SJSA1 (cell line): ENCODE results near the gene GPR161. TPM values are rescaled to one million over a fixed set of nuclear protein-coding genes. Genes with fewer than 3 reads are reported as not detected.

Experiments
- DNase-seq, 2 experiments: peaks; one replicate each; pipeline ENCODE4 v3.0.0-alpha.2; 2015 to 2020; ENCODE audit warnings: low spot score in 2 of 2, low read depth in 1 of 2
- H3K27ac ChIP-seq: fragments of 250-450 bp; sonication (Bioruptor Pico); 2 replicates; pipeline ENCODE4 v1.5.1; 2020; ENCODE audit warnings: mild to moderate bottlenecking, moderate library complexity
- H3K27me3 ChIP-seq: fragments of 250-450 bp; sonication (Bioruptor Pico); replicated peaks from 2 replicates; pipeline ENCODE4 v1.5.1; 2020; ENCODE audit warnings: mild to moderate bottlenecking, moderate library complexity
- H3K36me3 ChIP-seq: fragments of 250-450 bp; sonication (Bioruptor Pico); 2 replicates; pipeline ENCODE4 v1.5.1; 2020; ENCODE audit warnings: mild to moderate bottlenecking
- H3K4me1 ChIP-seq: fragments of 250-450 bp; sonication (Bioruptor Pico); replicated peaks from 2 replicates; pipeline ENCODE4 v1.6.1; 2021; ENCODE audit warnings: mild to moderate bottlenecking
- H3K4me3 ChIP-seq: fragments of 250-450 bp; sonication (Bioruptor Pico); 2 replicates; pipeline ENCODE4 v1.5.1; 2020; ENCODE audit warnings: mild to moderate bottlenecking
- H3K9me3 ChIP-seq: fragments of 250-450 bp; sonication (Bioruptor Pico); replicated peaks from 2 replicates; pipeline ENCODE4 v1.5.1; 2020; ENCODE audit warnings: mild to moderate bottlenecking
- total RNA-seq: library from RNA; depleted of rRNA; stranded (reverse); fragments of >200 nt; shearing (Covaris generic); gene quantifications from 2 replicates; pipeline ENCODE4 v1.2.3, GENCODE V29; 2014

Gene GPR161
- total RNA-seq, 1 experiment from 2014 or later: 9.8 TPM

DNA sequence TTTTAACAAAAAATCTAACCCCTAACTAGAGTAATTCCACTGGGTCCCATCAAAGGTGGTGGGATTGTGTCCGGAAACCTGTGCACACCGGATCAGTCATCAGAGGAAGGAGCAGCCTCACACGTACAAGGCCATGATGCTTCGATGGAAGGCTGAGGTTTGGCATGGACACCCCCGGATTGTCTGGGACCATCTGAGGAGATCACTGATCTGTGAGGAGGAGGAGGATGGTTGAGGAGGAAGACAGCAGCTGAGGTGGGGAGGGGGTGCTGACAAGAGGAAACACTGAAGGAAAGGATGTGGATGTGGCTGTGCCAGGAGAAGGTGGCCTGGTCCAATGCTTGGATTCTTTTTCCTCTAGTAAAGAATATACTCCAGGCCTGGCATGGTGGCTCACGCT, 41.3 kb downstream of the GPR161 start:
- H3K27ac ChIP-seq: no peak overlapping the region
- DNase-seq: peak in 1 of 2 experiments; percentile 19
- no peaks in the 10 kb centered on the region for H3K9me3 ChIP-seq
- no peaks in the 10 kb centered on the region for H3K4me1 ChIP-seq
- no peaks in the 10 kb centered on the region for H3K27me3 ChIP-seq
- no peaks in the 10 kb centered on the region for H3K36me3 ChIP-seq
- no peak overlapping the region for H3K4me3 ChIP-seq

DNA sequence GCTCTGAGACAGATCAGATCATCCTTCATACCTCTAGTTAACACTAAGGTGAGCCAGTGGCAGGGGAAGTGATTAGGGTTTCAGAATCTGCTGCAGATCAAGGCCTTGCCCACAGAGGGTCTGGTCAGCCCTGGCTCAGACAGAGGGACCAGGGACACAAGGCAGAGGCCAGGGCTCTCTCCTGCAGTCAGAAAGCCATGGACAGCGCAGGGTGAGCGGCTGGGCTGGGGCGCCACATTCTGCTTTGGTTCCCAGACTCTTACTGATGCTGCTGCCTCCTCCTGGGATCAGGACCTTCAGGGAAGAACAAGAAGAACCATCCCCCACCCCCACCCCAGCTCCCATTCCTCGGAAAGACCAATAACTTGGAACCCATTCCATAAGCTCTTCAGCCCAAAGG, 43.1 kb downstream of the GPR161 start:
- Histone ChIP-seq H3K27ac (no peak overlapping the region), H3K27me3 (no peaks in the 10 kb centered on the region), H3K4me3 (no peak overlapping the region), H3K4me1 (peaks cover 8% of the 10 kb centered on the region; the same call in 1 of the 2 replicates), H3K9me3 (no peaks in the 10 kb centered on the region), H3K36me3 (no peaks in the 10 kb centered on the region; the same call in 1 of the 2 replicates)
- DNase-seq: no peak

DNA sequence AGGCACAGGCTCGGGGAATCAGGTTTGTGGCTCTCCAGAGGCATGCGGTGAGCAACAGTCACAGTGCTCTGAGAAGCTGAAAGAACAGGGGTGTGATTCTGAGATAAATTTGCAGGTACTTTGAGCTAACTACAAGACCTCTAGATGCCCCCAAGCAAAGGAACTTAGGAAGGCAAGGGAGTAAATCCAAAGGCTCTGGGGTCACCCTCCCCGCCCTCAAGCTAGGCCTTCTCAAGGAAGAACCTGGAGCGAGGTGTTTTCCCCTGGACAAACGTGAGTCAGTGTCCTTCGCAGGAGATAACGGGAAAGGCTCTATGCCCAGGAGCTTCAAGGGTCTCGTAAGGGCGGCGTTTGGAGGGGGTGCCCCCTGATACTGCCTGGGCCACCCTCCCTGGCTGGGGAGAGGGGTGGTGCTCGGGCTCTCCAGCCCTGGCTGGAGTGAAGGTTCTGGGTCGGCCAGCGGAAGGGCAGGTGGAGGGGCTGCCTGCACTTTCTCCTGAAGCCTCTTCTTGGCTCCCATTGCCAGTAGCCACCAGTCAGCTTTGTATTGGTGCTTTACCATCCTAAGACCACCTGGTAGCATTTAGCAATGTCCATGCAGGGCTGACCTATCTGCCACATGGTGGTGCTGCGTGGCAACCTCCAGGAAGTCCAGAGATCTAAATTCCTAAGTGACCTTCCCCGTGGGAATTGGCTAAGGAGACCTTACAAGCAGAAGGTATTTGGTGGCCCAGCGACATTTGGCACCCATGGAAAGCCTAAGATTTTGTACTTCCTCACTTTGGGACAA, 44.0 kb downstream of the GPR161 start:
- no peak overlapping the region for H3K27ac ChIP-seq
- H3K4me1 ChIP-seq: peaks cover 8% of the 10 kb centered on the region; the same call in 1 of the 2 replicates
- no peak for DNase-seq
- no peak overlapping the region for H3K4me3 ChIP-seq
- H3K9me3 ChIP-seq: no peaks in the 10 kb centered on the region
- no peaks in the 10 kb centered on the region for H3K27me3 ChIP-seq
- H3K36me3 ChIP-seq: no peaks in the 10 kb centered on the region; the same call in 1 of the 2 replicates

DNA sequence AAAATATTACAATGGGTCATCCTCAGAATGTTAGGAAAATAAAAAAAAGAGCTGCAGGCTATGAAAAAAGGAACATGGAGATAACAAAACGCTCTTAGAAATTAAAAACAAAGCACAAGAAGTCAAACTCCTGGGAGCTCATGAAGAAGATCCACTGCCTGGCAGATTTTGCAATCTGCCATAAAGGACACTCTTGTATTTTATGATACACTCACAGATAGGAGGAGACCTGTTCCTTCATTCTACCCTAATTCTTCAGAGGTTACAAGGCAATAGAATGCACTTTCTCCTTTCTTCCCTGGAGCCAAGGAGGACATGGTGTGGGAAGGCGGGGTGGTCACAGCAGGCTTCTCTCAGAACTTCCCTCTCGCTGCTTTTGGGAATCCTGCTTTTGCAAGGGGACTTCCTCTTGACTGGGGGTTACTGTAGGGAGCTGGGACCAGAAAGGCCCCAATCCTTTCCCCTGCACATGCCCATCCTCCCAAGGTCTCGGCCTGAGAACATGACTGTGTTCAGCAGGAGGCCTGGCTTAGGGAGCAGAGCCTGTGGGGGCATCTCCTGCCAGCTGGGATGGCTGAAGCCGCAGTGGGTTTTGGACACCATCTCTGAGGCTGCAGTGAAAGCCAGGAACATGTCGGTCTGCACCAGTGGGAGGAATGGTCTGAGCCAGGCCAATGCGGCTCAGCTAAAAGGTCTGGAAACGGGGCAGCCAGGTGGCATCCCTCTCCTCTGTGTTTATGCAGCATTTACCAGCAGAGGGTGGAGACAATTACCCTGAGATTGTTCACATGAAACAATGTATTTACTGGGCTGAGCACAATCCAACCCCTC, 44.8 kb downstream of the GPR161 start:
- peaks cover 8% of the 10 kb centered on the region; the same call in 1 of the 2 replicates for H3K4me1 ChIP-seq
- no peaks in the 10 kb centered on the region for H3K27me3 ChIP-seq
- DNase-seq: no peak
- no peak overlapping the region for H3K27ac ChIP-seq
- H3K36me3 ChIP-seq: peaks cover 4% of the 10 kb centered on the region; the same call in 1 of the 2 replicates
- H3K9me3 ChIP-seq: no peaks in the 10 kb centered on the region
- H3K4me3 ChIP-seq: no peak overlapping the region

DNA sequence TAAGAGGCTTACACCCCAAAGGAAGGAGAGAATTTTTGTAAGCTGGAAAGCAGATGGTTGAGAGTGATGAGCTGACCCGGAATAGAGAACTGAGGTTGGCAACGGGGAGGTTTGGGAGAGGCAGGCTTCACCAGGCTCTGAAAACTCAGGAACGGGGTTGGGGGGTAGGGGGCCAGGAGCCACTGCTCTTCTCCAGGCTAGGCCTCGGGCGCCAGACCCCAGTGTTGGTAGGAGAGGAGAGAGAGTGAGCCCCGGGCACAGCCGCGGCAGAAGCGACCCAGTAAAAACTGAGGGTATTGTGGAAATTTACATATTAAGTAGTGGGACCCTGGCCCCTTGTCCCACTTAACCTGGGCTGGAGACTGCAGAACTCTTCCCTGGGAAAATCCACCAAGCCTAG, 45.7 kb downstream of the GPR161 start:
- Histone ChIP-seq H3K27me3 (no peaks in the 10 kb centered on the region), H3K4me3 (no peak overlapping the region), H3K27ac (no peak overlapping the region), H3K36me3 (peaks cover 10% of the 10 kb centered on the region), H3K4me1 (peaks cover 8% of the 10 kb centered on the region; the same call in 1 of the 2 replicates), H3K9me3 (no peaks in the 10 kb centered on the region)
- DNase-seq: no peak

DNA sequence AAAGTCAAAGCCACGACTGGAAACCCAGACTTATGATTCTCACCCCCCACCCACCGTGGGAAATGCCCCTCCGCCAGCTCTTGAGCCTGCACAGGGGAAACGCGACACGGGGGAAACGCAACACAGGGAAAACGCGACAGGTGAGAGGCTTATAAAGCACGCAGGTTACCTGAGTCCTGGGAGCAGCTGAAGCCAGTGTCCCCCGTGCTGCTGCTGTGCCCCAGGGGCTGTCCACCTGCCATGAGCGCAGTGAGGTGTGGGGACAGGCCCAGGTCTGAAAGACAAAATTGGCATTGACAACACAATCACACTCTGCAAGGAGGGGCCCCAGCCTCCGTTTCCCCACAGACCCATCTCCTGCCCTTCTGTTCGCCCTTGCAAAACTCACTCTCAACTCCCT, 46.3 kb downstream of the GPR161 start:
- Histone ChIP-seq H3K4me3 (no peak overlapping the region), H3K4me1 (peaks cover 8% of the 10 kb centered on the region; the same call in 1 of the 2 replicates), H3K27me3 (no peaks in the 10 kb centered on the region), H3K27ac (no peak overlapping the region), H3K36me3 (peaks cover 15% of the 10 kb centered on the region), H3K9me3 (no peaks in the 10 kb centered on the region)
- DNase-seq: no peak

DNA sequence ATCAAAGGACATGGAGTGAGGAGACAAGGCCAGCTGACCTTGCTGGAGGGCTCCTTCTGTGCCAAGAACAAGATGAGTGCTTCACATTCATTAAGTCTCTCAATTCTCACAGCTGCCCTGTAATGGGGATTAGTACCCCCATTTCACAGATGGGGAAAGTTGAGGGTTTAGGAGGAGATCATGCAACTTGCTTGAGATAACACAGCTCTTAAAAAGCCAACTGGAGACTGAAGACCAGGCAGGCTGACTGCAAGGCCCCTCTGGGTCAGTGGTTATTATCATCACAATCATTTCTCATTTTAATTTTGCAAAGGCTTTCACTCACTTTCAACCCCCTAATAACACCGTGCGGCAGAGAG, 46.8 kb downstream of the GPR161 start:
- H3K27me3 ChIP-seq: no peaks in the 10 kb centered on the region
- H3K36me3 ChIP-seq: peaks cover 17% of the 10 kb centered on the region
- H3K9me3 ChIP-seq: no peaks in the 10 kb centered on the region
- no peak for DNase-seq
- H3K27ac ChIP-seq: no peak overlapping the region
- H3K4me1 ChIP-seq: peaks cover 8% of the 10 kb centered on the region; the same call in 1 of the 2 replicates
- no peak overlapping the region for H3K4me3 ChIP-seq

DNA sequence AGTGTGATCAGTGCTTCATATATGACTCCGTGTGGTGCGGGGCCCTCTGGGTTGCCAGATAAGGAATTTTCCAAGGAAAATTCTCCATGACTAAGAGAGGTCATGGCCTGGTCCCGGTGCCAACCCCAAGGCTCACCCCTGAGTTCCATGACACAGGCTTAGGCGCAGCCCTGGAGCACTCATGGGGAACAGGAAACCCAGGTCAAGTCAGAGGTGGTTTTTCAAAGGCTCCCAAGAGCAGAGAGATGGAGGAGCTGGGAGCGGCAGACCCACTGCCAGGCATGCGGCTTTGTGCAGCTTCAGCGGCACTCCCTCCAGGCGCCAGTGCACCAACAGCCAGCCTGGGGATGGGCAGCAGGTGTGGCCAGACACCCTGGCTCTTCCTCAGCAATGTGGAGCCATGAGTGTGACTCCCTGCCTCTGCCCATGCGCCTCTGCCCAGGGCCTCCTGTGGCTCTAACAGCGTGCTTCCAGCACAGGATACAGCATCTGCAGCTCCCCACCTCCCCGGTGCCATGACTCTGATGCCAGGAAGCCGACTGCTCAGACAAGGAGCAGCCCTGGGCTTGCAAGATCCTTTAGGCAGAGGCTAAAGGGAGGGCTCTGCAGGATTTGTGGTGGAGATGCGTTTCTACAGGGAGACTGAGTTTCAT, 47.3 kb downstream of the GPR161 start:
- Histone ChIP-seq H3K27ac (no peak overlapping the region), H3K27me3 (no peaks in the 10 kb centered on the region), H3K9me3 (no peaks in the 10 kb centered on the region), H3K36me3 (peaks cover 22% of the 10 kb centered on the region), H3K4me3 (no peak overlapping the region), H3K4me1 (peaks cover 8% of the 10 kb centered on the region; the same call in 1 of the 2 replicates)
- DNase-seq: no peak

DNA sequence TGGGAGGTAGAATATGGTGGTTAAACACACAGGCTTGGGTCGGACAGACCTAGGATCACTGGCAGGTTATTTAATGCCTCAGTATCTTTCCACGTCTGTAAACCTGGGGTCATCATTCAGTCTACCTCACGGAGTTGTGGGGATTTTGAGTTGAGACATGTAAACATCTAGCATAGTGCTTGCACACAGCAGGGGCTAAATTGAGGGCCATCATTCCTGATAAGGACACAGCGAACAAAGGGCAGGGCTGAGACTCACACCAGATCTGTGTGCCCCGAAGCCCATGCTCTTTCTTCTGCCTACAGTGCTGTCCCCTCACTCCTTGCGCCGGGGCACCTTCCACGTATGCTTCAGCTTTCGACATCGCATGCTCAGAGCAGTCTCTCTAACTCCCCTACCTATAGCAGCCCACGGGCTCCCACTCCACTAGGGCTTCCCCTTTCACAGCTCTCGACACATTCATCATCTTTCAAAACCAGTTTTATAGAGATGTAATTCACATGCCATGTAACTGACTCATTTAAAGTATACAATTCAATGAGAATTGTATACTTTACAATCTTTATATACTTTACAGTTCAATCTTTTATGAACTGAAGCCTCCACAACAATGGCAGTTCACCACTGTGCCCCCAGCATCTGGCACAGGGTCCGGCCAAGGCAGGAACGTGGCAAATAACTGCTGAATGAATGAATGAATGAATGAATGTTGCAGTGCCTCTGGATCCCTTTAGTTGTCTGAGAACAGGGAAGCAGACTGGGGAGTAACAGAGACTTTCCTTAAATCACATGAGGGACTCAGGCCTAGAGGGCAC, 48.0 kb downstream of the GPR161 start:
- DNase-seq: no peak
- H3K9me3 ChIP-seq: no peaks in the 10 kb centered on the region
- peaks cover 8% of the 10 kb centered on the region; the same call in 1 of the 2 replicates for H3K4me1 ChIP-seq
- H3K27me3 ChIP-seq: no peaks in the 10 kb centered on the region
- H3K36me3 ChIP-seq: peaks cover 23% of the 10 kb centered on the region
- no peak overlapping the region for H3K4me3 ChIP-seq
- H3K27ac ChIP-seq: no peak overlapping the region

DNA sequence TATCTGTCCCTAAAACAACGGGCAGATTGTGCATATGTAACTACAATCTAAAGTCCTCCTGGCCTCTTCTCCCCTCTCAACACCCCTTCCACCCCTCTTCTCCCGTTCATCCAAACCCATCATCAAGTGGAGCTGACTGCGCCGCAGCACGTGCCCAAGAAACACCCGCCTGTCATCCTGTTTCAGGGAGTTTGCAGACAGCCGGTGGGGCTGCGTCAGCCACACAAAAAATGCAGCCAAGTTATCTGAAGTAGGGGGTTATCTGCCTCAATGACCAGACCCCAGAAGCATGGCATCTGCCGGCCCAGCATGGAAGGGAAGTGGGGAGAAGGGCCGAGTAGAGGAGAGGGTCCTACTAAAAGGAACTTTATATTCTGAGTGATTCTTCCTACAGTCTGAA, 49.0 kb downstream of the GPR161 start:
- H3K27me3 ChIP-seq: no peaks in the 10 kb centered on the region
- H3K4me1 ChIP-seq: peaks cover 8% of the 10 kb centered on the region; the same call in 1 of the 2 replicates
- no peaks in the 10 kb centered on the region for H3K9me3 ChIP-seq
- no peak for DNase-seq
- H3K4me3 ChIP-seq: no peak overlapping the region
- H3K36me3 ChIP-seq: peaks cover 23% of the 10 kb centered on the region
- no peak overlapping the region for H3K27ac ChIP-seq

DNA sequence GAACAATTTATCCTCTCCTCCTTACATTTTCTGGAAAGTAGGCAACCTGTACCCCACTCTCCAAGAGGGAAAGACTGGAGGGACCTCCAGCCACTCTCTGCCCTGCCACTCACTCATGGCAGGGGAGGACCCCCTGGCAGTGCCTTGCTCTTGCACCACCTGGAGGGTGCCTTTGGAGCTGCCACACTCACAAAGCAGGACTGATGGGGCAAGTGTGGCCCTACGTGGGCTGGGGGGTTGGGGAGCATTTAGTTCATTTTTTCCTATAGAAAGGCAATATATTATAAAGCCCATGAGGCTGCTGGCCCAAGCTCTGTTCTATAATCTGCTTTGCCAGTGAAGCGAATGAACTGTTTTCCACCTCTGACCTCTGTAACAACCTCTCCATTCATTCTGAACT, 50.3 kb downstream of the GPR161 start:
- Histone ChIP-seq H3K36me3 (peaks cover 23% of the 10 kb centered on the region), H3K9me3 (no peaks in the 10 kb centered on the region)
- DNase-seq: no peak

DNA sequence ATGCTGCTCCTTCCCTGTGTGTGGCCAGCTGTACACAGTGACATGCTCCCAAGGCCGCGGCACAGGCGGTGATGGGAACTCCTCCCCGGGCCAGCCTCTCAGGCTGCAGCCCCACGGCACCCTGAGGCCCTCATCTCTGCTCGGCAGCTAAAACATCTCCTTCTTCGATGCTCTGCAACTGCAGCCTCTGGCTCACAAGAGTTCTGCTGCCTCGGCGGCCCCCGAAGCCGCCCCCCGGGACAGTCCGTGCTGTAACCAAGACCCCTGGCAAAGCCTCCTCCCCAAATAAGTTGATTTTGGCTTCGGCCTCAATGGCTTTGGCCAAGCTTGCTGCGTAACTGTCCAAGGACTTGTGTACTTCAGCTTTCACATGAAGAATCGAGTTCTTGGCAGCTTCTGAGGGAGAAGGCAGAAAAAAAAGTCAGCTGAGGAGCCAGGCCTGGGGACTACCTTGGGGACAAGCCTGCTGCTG, 51.3 kb downstream of the GPR161 start:
- no peak overlapping the region for H3K27ac ChIP-seq
- peaks cover 23% of the 10 kb centered on the region for H3K36me3 ChIP-seq
- no peaks in the 10 kb centered on the region for H3K9me3 ChIP-seq
- H3K4me3 ChIP-seq: no peak overlapping the region
- no peak for DNase-seq
- no peaks in the 10 kb centered on the region for H3K27me3 ChIP-seq
- peaks cover 28% of the 10 kb centered on the region for H3K4me1 ChIP-seq

More for the DNA sequence above, 50.3 kb downstream of the GPR161 start:
- Histone ChIP-seq H3K4me1 (peaks cover 18% of the 10 kb centered on the region), H3K4me3 (no peak overlapping the region), H3K27ac (no peak overlapping the region), H3K27me3 (no peaks in the 10 kb centered on the region)
